NCI-H446 treated with DMSO at 0.1 percent for 48 hours (cell line): ENCODE results near the gene ELOF1.
A peak's percentile ranks its signal among the peaks of the same experiment; 100 is the strongest.
"Not testable (repeated sequence)": the region's sequence is repeated elsewhere in the genome, so short reads cannot be mapped to it uniquely, and the experiment has no call there.

Experiments used
- DNase-seq: peaks from one replicate; lab custom pipeline; 2025; lab: John Stamatoyannopoulos, UW

Gene ELOF1

GRCh38 chr19:11558881-11559828 lies at the start of gene ELOF1:
Gene ELOF1, minus strand, starts transcription at chr19:11559230. Its CDS starts 4,883 bp downstream, at chr19:11554347.
- DNase-seq = peak; percentile 96

GRCh38 chr19:11606484-11606883 lies 47.5 kb upstream of the ELOF1 start:
- no peak for DNase-seq

- not testable (repeated sequence) for DNase-seq
Measured at GRCh38 chr19:11599704-11600103, 40.7 kb upstream of the ELOF1 start.

- no peak for DNase-seq
Measured at GRCh38 chr19:11598746-11599145, 39.7 kb upstream of the ELOF1 start.

GRCh38 chr19:11598103-11598483 lies 39.1 kb upstream of the ELOF1 start:
- DNase-seq = no peak

GRCh38 chr19:11597202-11598102 lies 38.4 kb upstream of the ELOF1 start, which contains the start of gene ZNF627:
Gene ZNF627, plus strand, starts transcription at chr19:11597483. Its CDS starts 145 bp downstream, at chr19:11597628.
- DNase-seq = peak; percentile 95

- no peak for DNase-seq
Measured at GRCh38 chr19:11596156-11596555, 37.1 kb upstream of the ELOF1 start.

- no peak for DNase-seq
Measured at GRCh38 chr19:11594084-11594483, 35.1 kb upstream of the ELOF1 start.

GRCh38 chr19:11587975-11588631 lies 29.1 kb upstream of the ELOF1 start:
- no peak for DNase-seq

GRCh38 chr19:11587302-11587974 lies 28.4 kb upstream of the ELOF1 start:
- DNase-seq = peak; percentile 60

GRCh38 chr19:11586331-11586730 lies 27.3 kb upstream of the ELOF1 start:
- no peak for DNase-seq

- DNase-seq = no peak
Measured at GRCh38 chr19:11581740-11582139, 22.7 kb upstream of the ELOF1 start.

GRCh38 chr19:11580116-11580515 lies 21.1 kb upstream of the ELOF1 start:
- no peak for DNase-seq

GRCh38 chr19:11578258-11579142 lies 19.5 kb upstream of the ELOF1 start:
- DNase-seq = no peak

GRCh38 chr19:11577451-11578257 lies 18.6 kb upstream of the ELOF1 start, which contains the start of gene ACP5:
Gene ACP5, minus strand, starts transcription at chr19:11577645. Its CDS starts 328 bp downstream, at chr19:11577317.
- no peak for DNase-seq

- DNase-seq = no peak
Measured at GRCh38 chr19:11576227-11576626, 17.2 kb upstream of the ELOF1 start.

- no peak for DNase-seq
Measured at GRCh38 chr19:11574689-11575088, 15.7 kb upstream of the ELOF1 start.

- not testable (repeated sequence) for DNase-seq
Measured at GRCh38 chr19:11573763-11574162, 14.7 kb upstream of the ELOF1 start.

- not testable (repeated sequence) for DNase-seq
Measured at GRCh38 chr19:11573354-11573753, 14.3 kb upstream of the ELOF1 start.
